A673 (cell line): Measurements from ENCODE around the gene FRG2. TPM values are rescaled to one million over a fixed set of nuclear protein-coding genes. Genes with fewer than 3 reads are reported as not detected.
"Not testable (repeated sequence)": the region's sequence is repeated elsewhere in the genome, so short reads cannot be mapped to it uniquely, and the experiment has no call there.

Experiments used
- BruUV-seq: library from RNA; stranded (reverse); fragments of 400-500 nt; replicated peaks from 2 replicates; lab custom pipeline; 2021; lab: Mats Ljungman, UMichigan
- CTCF ChIA-PET: fragments of 300-600 bp; sonication (Branson Sonifier 250); formaldehyde crosslinking; loops from one replicate; lab custom pipeline; 2022; ENCODE audit warnings: antibody characterized with exemption; lab: Charles Lee
- POLR2A ChIA-PET: fragments of 300-600 bp; sonication (Branson Sonifier 250); formaldehyde crosslinking; loops from one replicate; lab custom pipeline; 2022; ENCODE audit warnings: antibody characterized with exemption; ENCODE audit not compliant: low non-redundant PET; lab: Charles Lee
- DNase-seq: peaks from one replicate; pipeline ENCODE4 v3.0.0-alpha.2; 2015; ENCODE audit warnings: low spot score
- H3K27ac ChIP-seq: fragments of 200-600 bp; sonication (generic); 2 replicates; pipeline ENCODE4 v1.5.1; 2016; ENCODE audit warnings: mixed run types, low read depth, mild to moderate bottlenecking, mixed read lengths, antibody characterized with exemption, low read length; ENCODE audit not compliant: poor library complexity, severe bottlenecking
- H3K27me3 ChIP-seq: fragments of 200-600 bp; sonication (generic); replicated peaks from 2 replicates; pipeline ENCODE4 v1.6.1; 2017; ENCODE audit warnings: mixed run types, low read depth, mild to moderate bottlenecking, mixed read lengths, antibody characterized with exemption, low read length; ENCODE audit not compliant: insufficient read depth, poor library complexity
- H3K36me3 ChIP-seq: fragments of 200-600 bp; sonication (generic); 2 replicates; pipeline ENCODE4 v1.6.1; 2016; ENCODE audit warnings: mixed run types, mild to moderate bottlenecking, mixed read lengths, antibody characterized with exemption, low read length; ENCODE audit not compliant: insufficient read depth, poor library complexity, severe bottlenecking
- H3K4me1 ChIP-seq: fragments of 200-600 bp; sonication (generic); 2 replicates; pipeline ENCODE4 v1.6.1; 2017; ENCODE audit warnings: mixed run types, mild to moderate bottlenecking, mixed read lengths, antibody characterized with exemption, low read length; ENCODE audit not compliant: insufficient read depth, poor library complexity, severe bottlenecking
- H3K4me3 ChIP-seq: fragments of 200-600 bp; sonication (generic); 2 replicates; pipeline ENCODE4 v1.5.1; 2016; ENCODE audit warnings: low read depth, mixed run types, mild to moderate bottlenecking, mixed read lengths, low read length; ENCODE audit not compliant: poor library complexity, severe bottlenecking
- H3K9me3 ChIP-seq: fragments of 200-600 bp; sonication (generic); 2 replicates; pipeline ENCODE4 v1.6.1; 2016; ENCODE audit warnings: mixed run types, low read depth, mild to moderate bottlenecking, mixed read lengths, antibody characterized with exemption, low read length; ENCODE audit not compliant: poor library complexity, severe bottlenecking
- EZH2 ChIP-seq: fragments of 200-600 bp; sonication (generic); IDR thresholded peaks from 2 replicates; pipeline ENCODE4 v1.6.1; 2017; ENCODE audit warnings: borderline replicate concordance, low read depth, mild to moderate bottlenecking, mixed read lengths, antibody characterized with exemption, low read length; ENCODE audit not compliant: poor library complexity, severe bottlenecking
- intact Hi-C: fragments of 100-400 bp; cut with micrococcal nuclease; formaldehyde crosslinking; loops from one replicate; pipeline ENCODE4 v1.10.0; 2022; ENCODE audit not compliant: unreplicated experiment
- total RNA-seq: library from RNA; stranded (reverse); gene quantifications from 2 replicates; pipeline ENCODE4 v1.2.3, GENCODE V29; 2021
- TF ChIP-seq, protein P1 (sequence below): fragments of 300-800, 200-600 bp; sonication (generic); conservative IDR thresholded peaks from 2 replicates; pipeline ENCODE4 v1.5.1; 2017; ENCODE audit warnings: low read depth, mild to moderate bottlenecking, antibody characterized with exemption, low read length, moderate library complexity, mixed read lengths

Gene FRG2
- total RNA-seq, 1 experiment from 2014 or later: 67.1 TPM

GRCh38 chr4:190020790-190021717 is 6.0 kb downstream of the FRG2 start:
- POLR2A ChIA-PET: no interaction called here
- H3K4me1 ChIP-seq: no peaks in the 10 kb centered on the region
- H3K27ac ChIP-seq: no peak overlapping the region
- CTCF ChIA-PET: no interaction called here
- no TSS peak for BruUV-seq
- peaks cover 49% of the 10 kb centered on the region for H3K27me3 ChIP-seq
- TF ChIP-seq, protein P1, sequence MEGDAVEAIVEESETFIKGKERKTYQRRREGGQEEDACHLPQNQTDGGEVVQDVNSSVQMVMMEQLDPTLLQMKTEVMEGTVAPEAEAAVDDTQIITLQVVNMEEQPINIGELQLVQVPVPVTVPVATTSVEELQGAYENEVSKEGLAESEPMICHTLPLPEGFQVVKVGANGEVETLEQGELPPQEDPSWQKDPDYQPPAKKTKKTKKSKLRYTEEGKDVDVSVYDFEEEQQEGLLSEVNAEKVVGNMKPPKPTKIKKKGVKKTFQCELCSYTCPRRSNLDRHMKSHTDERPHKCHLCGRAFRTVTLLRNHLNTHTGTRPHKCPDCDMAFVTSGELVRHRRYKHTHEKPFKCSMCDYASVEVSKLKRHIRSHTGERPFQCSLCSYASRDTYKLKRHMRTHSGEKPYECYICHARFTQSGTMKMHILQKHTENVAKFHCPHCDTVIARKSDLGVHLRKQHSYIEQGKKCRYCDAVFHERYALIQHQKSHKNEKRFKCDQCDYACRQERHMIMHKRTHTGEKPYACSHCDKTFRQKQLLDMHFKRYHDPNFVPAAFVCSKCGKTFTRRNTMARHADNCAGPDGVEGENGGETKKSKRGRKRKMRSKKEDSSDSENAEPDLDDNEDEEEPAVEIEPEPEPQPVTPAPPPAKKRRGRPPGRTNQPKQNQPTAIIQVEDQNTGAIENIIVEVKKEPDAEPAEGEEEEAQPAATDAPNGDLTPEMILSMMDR: no peak
- no peak for TF ChIP-seq EZH2
- peak overlapping the region; percentile 33 for H3K4me3 ChIP-seq
- intact Hi-C loops: no loop called here
- H3K36me3 ChIP-seq: no peaks in the 10 kb centered on the region
- peak; percentile 76 for DNase-seq
- H3K9me3 ChIP-seq: no peaks in the 10 kb centered on the region

DNA sequence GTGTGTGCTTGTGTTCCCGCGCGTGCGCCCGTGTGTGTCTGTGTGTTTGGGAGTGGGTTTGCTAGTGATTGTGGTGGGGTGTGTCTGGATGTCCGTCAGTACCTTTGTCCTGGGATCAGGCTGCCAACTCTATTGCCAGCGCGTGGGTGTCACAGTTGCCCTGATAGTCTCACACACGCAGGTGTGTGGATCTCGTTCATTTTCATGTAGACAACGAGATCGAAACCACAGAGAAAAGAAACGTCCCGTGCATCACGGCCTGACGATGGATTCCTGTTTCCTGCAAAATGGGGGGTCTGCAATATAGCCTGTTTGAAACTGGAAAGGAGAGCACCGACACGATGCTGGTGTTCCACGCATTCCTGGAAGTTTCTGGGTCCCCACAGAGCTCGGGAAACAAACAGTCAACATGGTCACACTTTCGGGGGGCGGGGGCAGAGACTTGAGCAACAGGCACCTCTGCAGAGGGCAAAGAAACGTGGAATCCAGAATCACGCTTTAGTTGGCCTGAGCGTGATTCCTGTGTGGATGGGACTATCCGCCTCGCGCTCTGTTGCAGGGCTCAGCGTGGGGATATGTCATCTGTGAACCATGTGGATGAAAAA is 7.1 kb downstream of the FRG2 start:
- H3K27ac ChIP-seq, POLR2A ChIA-PET, H3K9me3 ChIP-seq, H3K4me1 ChIP-seq, intact Hi-C loops, H3K36me3 ChIP-seq, CTCF ChIA-PET: not testable (repeated sequence)
- Histone ChIP-seq H3K27me3 (peaks cover 59% of the 10 kb centered on the region), H3K4me3 (peak overlapping the region; percentile 33)
- peak; percentile 4 for DNase-seq
- TSS peak; percentile 59 for BruUV-seq

DNA sequence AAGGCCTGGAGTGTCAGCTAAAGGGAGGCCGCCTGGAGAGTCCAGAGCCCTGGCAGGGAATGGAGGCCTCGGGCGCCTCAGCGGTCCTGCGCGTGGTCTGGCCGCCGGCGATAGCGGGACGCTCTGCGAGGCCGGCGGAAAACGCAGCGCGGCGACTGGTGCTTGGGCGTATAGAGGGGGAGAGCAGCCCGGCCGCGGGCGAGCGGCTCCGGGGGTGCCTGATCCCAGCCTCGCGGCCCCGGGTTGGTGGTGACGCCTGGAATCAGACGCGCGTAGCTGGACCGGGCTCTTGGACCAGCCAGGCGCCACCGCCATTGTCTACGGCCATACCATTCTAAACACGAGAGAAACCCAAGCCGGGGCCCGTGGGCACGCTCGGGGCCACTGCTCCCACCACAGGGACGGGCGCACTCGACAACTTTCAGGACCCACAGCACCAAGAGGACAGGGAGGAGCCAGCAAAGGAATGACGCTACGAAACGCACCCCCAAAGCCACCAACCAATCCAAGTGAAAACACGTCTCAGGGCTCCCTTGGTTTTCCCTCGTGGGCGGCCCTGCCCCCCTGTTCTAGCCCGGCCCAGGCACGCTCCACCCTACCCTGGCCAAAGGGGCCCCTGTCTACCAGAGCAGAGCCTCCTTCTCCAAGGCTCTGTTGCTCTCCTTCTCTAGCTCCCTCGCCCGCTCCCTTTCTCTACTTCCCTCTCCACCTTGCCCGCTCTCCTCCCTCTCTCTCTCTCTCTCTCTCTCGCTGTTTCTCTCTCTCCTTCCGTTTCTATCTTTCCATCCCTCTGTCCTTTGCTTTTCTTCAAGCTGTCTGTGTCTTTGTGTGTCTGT is 7.8 kb downstream of the FRG2 start:
- Histone ChIP-seq H3K4me3 (peak overlapping the region; percentile 33), H3K4me1 (no peaks in the 10 kb centered on the region), H3K9me3 (no peaks in the 10 kb centered on the region), H3K27me3 (peaks cover 67% of the 10 kb centered on the region), H3K36me3 (no peaks in the 10 kb centered on the region), H3K27ac (no peak overlapping the region)
- BruUV-seq: no TSS peak
- TF ChIP-seq, protein P1: no peak
- no peak for TF ChIP-seq EZH2
- intact Hi-C loops: no loop called here
- POLR2A ChIA-PET: no interaction called here
- DNase-seq: peak; percentile 23
- CTCF ChIA-PET: no interaction called here
